K562 (cell line): Measurements from ENCODE around the gene SUFU. TPM values are rescaled to one million over a fixed set of nuclear protein-coding genes. Genes with fewer than 3 reads are reported as not detected.

ENCODE experiments used
- BHLHE40 ChIP-seq: IDR thresholded peaks from 2 replicates; pipeline ENCODE4 v1.6.1; 2011; ENCODE audit warnings: low read length, improper control_type of control experiment
- BMI1 ChIP-seq: fragments of 150-350 bp; IDR thresholded peaks from 2 replicates; pipeline ENCODE4 v1.6.1; 2014; ENCODE audit warnings: low read length
- CHD4 ChIP-seq: fragments of 200-600 bp; sonication (generic); IDR thresholded peaks from 3 replicates; pipeline ENCODE4 v1.6.1; 2012; ENCODE audit warnings: low read depth, mild to moderate bottlenecking, mixed read lengths, low read length, inconsistent platforms; ENCODE audit not compliant: insufficient read depth, insufficient replicate concordance, poor library complexity, severe bottlenecking
- ETV6 ChIP-seq, 3 experiments: fragments of 150-350 bp in 1 of 3; sonication (generic) in 1 of 3; formaldehyde crosslinking in 1 of 3; IDR thresholded peaks; 2 replicates each; pipeline versions ENCODE4 v1.6.1 to v1.8.0; 2014 to 2022; ENCODE audit warnings: borderline replicate concordance in 2 of 3, low read depth in 2 of 3, antibody characterized with exemption in 1 of 3, low read length in 1 of 3, mild to moderate bottlenecking in 1 of 3, missing genetic modification reagents in 1 of 3
- HMG20B ChIP-seq: fragments of 250-450 bp; sonication (Bioruptor Pico); IDR thresholded peaks from 2 replicates; pipeline ENCODE4 v1.5.0; 2021; ENCODE audit warnings: mild to moderate bottlenecking
- JUND ChIP-seq, 2 experiments: IDR thresholded peaks; 2 replicates in 1 of 2; 3 replicates in 1 of 2; pipeline ENCODE4 v1.6.1; 2011; ENCODE audit warnings: borderline replicate concordance in 2 of 2, low read depth in 2 of 2, low read length in 2 of 2, improper control_type of control experiment in 1 of 2, missing biosample characterization in 1 of 2, missing genetic modification characterization in 1 of 2, missing genetic modification reagents in 1 of 2
- KDM1A ChIP-seq, 2 experiments: fragments of 450-650 bp; IDR thresholded peaks; 2 replicates each; pipeline ENCODE4 v1.6.1; 2016; ENCODE audit warnings: mild to moderate bottlenecking in 2 of 2
- KDM4B ChIP-seq, 2 experiments: fragments of 450-650 bp in 1 of 2; sonication (generic) in 1 of 2; IDR thresholded peaks; 2 replicates each; pipeline ENCODE4 v1.6.1; 2016 to 2017; ENCODE audit warnings: borderline replicate concordance in 2 of 2, antibody characterized with exemption in 1 of 2, low read depth in 1 of 2, mild to moderate bottlenecking in 1 of 2
- MTA3 ChIP-seq: fragments of 450-650 bp; formaldehyde crosslinking; IDR thresholded peaks from 2 replicates; pipeline ENCODE4 v1.6.1; 2017; ENCODE audit warnings: mild to moderate bottlenecking, borderline replicate concordance
- RAD21 ChIP-seq, 2 experiments: fragments of 250-450 bp in 1 of 2; fragments of 450-650 bp in 1 of 2; sonication (Bioruptor Pico) in 1 of 2; formaldehyde crosslinking in 1 of 2; IDR thresholded peaks in 1 of 2; conservative IDR thresholded peaks in 1 of 2; 2 replicates each; pipeline versions ENCODE4 v1.4.0 to v1.8.0; 2020 to 2022; ENCODE audit warnings: mild to moderate bottlenecking in 2 of 2, moderate library complexity in 1 of 2
- RUNX1 ChIP-seq: sonication (generic); IDR thresholded peaks from 2 replicates; pipeline ENCODE4 v1.6.1; 2016; ENCODE audit warnings: antibody characterized with exemption, low read depth
- SFPQ ChIP-seq: fragments of 200-400 bp; formaldehyde crosslinking; IDR thresholded peaks from 2 replicates; pipeline ENCODE4 v1.6.1; 2017; ENCODE audit warnings: mild to moderate bottlenecking, low read depth, low read length, moderate library complexity
- SMAD2 ChIP-seq: fragments of 150-350 bp; IDR thresholded peaks from 2 replicates; pipeline ENCODE4 v1.6.1; 2014; ENCODE audit warnings: low read depth, mild to moderate bottlenecking, low read length
- SMC3 ChIP-seq: conservative IDR thresholded peaks from 2 replicates; pipeline ENCODE4 v1.6.1; 2011; ENCODE audit warnings: low read depth, low read length, improper control_type of control experiment; ENCODE audit not compliant: insufficient read depth
- STAT5B ChIP-seq: fragments of 250-450 bp; sonication (Bioruptor Pico); IDR thresholded peaks from 2 replicates; pipeline ENCODE4 v1.8.0; 2021; ENCODE audit warnings: mild to moderate bottlenecking, inconsistent platforms
- ZBTB5 ChIP-seq: fragments of 450-650 bp; IDR thresholded peaks from 2 replicates; pipeline ENCODE4 v1.6.1; 2017; ENCODE audit warnings: antibody characterized with exemption
- ZFP30 ChIP-seq: fragments of 250-450 bp; sonication (Bioruptor Pico); IDR thresholded peaks from 2 replicates; pipeline ENCODE4 v1.8.0; 2022; ENCODE audit warnings: moderate library complexity, mild to moderate bottlenecking, inconsistent platforms, borderline replicate concordance
- ZHX1 ChIP-seq: fragments of 150-350 bp; conservative IDR thresholded peaks from 2 replicates; pipeline ENCODE4 v1.6.1; 2014; ENCODE audit warnings: low read length
- ZKSCAN8 ChIP-seq: fragments of 200-800 bp; sonication (Bioruptor generic); IDR thresholded peaks from 2 replicates; pipeline ENCODE4 v1.6.1; 2016; ENCODE audit warnings: missing genetic modification characterization, missing compliant biosample characterization
- ZNF316 ChIP-seq: fragments of 450-650 bp; IDR thresholded peaks from 2 replicates; pipeline ENCODE4 v1.6.1; 2016
- ZNF551 ChIP-seq: fragments of 250-450 bp; sonication (Bioruptor Pico); IDR thresholded peaks from 2 replicates; pipeline ENCODE4 v1.5.0; 2021; ENCODE audit warnings: mild to moderate bottlenecking, moderate library complexity
- polyA plus RNA-seq, 8 experiments: library from polyadenylated mRNA; depleted of rRNA in 4 of 8; stranded (reverse) in 5 of 8; unstranded in 3 of 8; fragments of >200 nt; fragmentation: Nextera tagmentation in 2 of 8; fragmentation: Illumina TruSeq in 1 of 8; extraction: Ambion mirVana in 2 of 8; extraction: Trizol in 1 of 8; gene quantifications; 2 replicates each; pipeline versions ENCODE4 v1.2.1 to v1.2.3, GENCODE V29; 2011 to 2014; ENCODE audit warnings: inconsistent platforms in 1 of 8, missing spikeins in 1 of 8
- total RNA-seq, 7 experiments: library from RNA; depleted of rRNA in 6 of 7; stranded (reverse); fragments of >200 nt in 6 of 7; fragmentation: Illumina TruSeq in 2 of 7; extraction: Trizol in 2 of 7; gene quantifications; 2 replicates each; pipeline versions ENCODE4 v1.2.1 to v1.2.3, GENCODE V29; 2011 to 2021; ENCODE audit warnings: low replicate concordance in 1 of 7

Gene SUFU
- total and polyA plus RNA-seq, 9 of the 15 experiments (the other 6 are each of a cell fraction or from before 2014, with no cell fraction given): 0.59 to 6.3 (median 0.82) TPM

GRCh38 chr10:102615361-102615760 is 111.6 kb downstream of the SUFU start (continued):
- TF ChIP-seq ZBTB5 (no peak), BHLHE40 (0 out of 2 replicates have a peak, but pooled peaks have one; percentile 27), ZNF316 (no peak), BMI1 (no peak), KDM4B (IDR thresholded peaks at IDR 0.05; ENCODE audit: borderline replicate concordance in 2 of 2, low read depth in 1 of 2) (no peak), JUND (IDR thresholded peaks at IDR 0.05; ENCODE audit: borderline replicate concordance, low read depth, low read length) (0 out of 2 replicates have a peak, but pooled peaks have one; percentile 15), JUND (tag; IDR thresholded peaks at IDR 0.05; ENCODE audit: borderline replicate concordance, low read depth, low read length) (no peak), SFPQ (no peak), CHD4 (no peak), ZHX1 (no peak), RAD21 (CRISPR knock-in tag; conservative IDR thresholded peaks at IDR 0.05 in 1 of 2, IDR thresholded peaks at IDR 0.05 in 1 of 2) (peak in 1 of 2 experiments; percentile 56; a peak in 2 of 4 replicates), MTA3 (no peak), STAT5B (CRISPR knock-in tag) (no peak), KDM1A (IDR thresholded peaks at IDR 0.05) (peak in 1 of 2 experiments; percentile 76; a peak in 1 of 4 replicates), SMAD2 (no peak), ZNF551 (CRISPR knock-in tag) (no peak), ZFP30 (CRISPR knock-in tag) (no peak), ZKSCAN8 (CRISPR knock-in tag) (no peak), RUNX1 (no peak), ETV6 (IDR thresholded peaks at IDR 0.05; ENCODE audit: borderline replicate concordance in 1 of 2, low read depth in 2 of 2, low read length in 1 of 2) (no peak), ETV6 (CRISPR knock-in tag; IDR thresholded peaks at IDR 0.05; ENCODE audit: borderline replicate concordance) (no peak), SMC3 (0 out of 2 replicates have a peak, but pooled peaks have one; percentile 13), HMG20B (CRISPR knock-in tag) (no peak)
